Measurements from ENCODE around the gene YBX1. TPM values are rescaled to one million over a fixed set of nuclear protein-coding genes. Genes with fewer than 3 reads are reported as not detected.
A peak's percentile ranks its signal among the peaks of the same experiment; 100 is the strongest.

The YBX1 gene
- total RNA-seq, 1 donor from 2014 or later = 439 TPM

DNA sequence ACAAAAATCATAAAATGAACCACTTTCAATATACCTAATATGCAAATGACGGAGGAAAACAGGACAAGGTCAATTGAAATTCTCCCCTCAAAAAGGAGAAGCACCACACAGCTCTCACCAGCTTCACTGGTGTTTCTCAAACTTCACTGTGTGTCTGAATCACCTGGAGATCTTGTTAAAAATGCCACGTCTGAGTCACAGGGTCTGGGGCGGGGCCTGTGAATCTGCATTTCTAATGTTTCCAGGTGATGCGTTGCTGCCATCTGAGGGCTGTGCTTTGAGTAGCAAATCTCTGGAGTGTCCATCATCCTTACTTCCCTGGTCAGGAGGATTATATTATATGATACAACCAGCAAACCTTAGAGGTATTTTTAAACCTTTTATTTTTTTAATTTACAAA is 48.8 kb downstream of the YBX1 start:
- intact Hi-C loops (cut with DNase I) = no loop called here
- ATAC-seq (no peak), DNase-seq (ENCODE audit: low spot score) (no peak)

DNA sequence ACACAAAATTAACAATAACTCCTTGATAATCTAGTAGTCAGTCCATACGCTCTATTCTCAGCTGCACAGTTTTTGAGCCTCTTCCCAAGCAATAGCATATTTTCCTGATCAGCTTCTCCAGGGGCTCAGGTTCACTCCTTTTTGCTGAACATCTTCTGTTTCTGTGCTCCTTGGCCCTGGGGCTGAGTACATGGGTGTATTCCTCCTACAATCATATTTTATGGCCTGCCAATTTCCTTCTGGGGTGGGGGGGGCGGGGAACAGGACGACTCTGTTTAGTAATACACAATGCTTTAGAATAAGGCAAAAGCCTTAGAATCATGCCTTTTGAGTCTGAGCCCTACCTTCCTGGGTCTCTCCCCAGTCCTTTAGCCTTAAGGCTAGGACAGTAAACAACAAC is 49.4 kb downstream of the YBX1 start:
- intact Hi-C loops (cut with DNase I) = no loop called here
- ATAC-seq = no peak
- no peak for DNase-seq (ENCODE audit: low spot score)

DNA sequence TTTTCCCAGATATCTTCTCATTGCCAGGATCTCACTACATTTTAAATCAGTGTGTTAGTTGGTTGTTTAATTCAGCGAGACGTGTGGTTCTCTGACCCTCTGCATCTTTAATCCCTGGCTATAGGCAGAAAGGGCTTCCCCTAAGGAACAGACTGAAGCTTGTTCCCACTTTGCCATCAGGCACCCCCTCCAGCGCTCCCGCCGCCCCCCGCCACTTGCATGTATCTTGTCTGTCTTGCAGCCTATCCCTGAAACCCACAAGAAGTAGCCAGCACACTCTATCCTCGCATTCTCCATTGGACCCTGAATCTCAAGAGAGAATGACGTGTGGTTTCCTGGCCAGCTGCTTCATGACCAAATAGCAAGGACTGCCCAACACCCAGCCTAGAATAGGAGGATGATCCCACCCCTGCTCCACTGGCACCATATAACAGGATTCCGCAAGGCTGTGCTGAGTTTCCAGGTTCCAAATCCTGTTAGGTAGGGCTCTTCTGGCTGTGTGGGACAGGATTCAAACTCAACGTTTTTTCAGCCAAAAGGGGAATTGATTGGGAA is 50.0 kb downstream of the YBX1 start:
- DNase-seq (ENCODE audit: low spot score) (no peak), ATAC-seq (no peak)
- intact Hi-C loops (cut with DNase I) = no loop called here

DNA sequence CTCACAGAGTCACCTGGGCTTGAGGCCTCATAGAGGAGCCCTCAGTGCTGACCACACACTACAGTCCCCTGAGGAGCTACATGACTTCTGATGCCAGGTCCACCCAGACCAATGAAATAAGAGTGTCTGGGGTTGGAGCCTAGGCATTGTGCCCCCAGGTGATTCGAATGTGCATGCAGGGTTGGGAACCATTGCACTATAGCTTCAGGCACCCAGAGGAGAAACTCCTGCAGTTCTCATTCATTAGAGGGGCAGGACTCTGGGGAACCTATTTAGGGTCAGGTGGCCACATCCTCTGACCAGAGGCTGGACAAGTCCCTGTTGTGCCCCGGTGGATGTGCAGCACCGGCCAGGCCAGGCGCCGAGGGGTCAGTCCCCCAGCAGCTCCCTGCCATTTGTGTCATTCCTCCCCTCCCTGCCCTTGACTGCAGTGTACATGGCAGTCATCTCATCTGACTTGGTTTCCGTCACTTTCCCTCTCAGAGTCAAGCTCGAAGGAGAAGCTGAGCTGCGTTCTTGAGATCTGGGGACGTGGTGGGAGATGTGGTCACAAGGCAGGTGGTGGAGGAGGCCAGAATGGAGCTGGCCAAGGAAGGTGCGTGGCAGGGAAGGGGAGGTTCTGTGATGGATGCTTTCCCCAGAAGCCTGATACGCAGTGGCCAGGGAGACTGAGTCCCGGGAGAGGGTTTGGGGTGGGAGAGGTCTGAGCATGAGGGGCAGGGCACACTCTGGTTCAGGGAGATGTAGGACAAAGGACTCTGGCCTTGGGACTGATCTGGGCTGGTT is 51.4 kb downstream of the YBX1 start:
- ATAC-seq = no peak
- intact Hi-C loops (cut with DNase I) = no loop called here
- no peak for DNase-seq (ENCODE audit: low spot score)

DNA sequence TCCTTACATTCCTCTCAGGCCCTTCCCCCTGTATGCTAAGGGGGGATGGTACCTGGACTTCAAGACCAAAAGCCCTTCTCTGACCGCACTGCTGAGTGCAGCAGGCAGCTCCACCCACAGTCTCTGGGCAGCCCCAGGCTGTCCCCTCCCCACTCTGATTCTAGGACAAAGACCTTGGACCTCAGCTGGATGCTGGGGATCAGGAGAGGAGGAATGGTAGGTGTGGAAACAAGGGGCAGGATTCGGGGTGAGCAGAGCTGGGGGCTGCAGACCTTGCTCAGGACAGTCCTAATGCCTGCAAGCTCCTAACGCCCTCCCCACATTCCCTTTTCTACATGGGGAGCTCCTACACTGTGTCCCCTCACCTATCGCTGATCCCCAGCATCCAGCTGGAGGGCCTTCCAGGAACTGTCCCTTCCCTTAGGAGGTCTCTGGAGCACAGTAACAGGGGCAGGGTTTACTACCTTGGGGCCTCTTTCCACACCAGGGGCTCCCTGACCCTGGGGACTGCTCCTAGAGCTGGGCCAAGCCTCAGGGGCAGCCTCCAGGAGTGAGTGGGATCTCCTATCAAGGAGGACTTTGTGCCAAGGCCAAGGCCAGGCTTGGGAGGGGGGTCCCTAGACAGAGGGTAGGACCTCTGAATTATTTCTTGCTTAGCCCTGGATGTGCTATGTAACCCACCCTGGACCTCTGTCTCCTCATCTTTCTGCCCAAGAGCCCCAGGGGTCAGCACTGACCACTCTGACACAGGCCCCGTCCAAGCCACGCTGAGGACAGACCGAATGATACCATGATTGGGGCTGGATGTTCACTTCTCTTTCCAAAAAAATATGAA is 52.2 kb downstream of the YBX1 start:
- ATAC-seq (no peak), DNase-seq (ENCODE audit: low spot score) (no peak)
- intact Hi-C loops (cut with DNase I) = no loop called here

DNA sequence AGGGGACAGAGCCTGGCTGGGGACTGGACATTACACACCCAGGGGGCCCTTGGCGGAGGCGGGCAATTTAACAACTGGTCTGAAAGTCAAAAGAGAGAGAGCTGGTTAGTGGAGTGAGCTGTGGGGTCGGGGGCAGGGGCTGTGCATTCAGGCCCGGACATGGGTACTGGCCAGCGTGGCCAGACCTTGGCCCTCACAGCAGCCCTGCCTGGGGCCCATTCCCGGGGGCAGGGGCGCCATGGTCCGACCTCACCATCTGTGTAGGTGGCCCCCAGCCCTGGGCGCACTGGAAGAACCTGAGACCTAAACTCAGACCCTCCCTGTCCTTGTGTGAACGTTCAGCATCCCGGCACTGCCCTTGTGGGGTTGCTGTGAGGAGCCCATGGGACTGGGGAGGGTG is 52.8 kb downstream of the YBX1 start:
- DNase-seq (ENCODE audit: low spot score) = no peak

DNA sequence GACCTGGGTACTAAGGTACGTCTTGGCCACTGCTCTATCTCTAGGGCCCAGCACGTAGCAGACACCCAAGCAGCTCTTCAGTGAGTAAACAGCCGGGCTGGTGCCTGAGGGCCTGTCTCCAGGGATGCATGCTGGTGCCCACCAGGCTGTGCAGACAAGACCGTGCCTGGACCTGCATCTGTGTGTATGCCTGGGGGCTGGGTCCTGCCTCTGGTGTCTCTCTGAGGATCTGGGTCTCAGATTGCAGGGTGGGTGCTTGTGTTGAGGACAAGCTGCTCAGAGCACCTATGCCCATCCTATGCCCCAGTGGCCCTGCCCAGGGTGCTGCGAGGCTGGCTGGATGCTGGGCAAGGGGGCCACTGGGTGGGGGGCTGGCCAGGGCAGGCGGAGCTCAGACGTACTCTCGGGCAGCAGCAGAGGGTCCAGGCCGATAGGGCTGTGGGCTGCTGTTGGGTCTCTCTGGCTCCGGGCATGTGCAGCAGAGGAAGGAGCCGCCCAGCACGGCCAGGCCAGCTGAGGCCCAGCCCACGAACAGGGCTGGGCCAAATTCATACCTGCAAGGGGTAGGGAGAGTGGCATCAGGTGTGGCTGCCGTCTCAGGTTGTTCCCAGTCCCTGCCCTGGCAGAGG is 53.4 kb downstream of the YBX1 start:
- intact Hi-C loops (cut with DNase I) = no loop called here
- no peak for DNase-seq (ENCODE audit: low spot score)
- ATAC-seq = no peak

More for the DNA sequence above, 52.8 kb downstream of the YBX1 start:
- intact Hi-C loops (cut with DNase I) = no loop called here
- no peak for ATAC-seq

DNA sequence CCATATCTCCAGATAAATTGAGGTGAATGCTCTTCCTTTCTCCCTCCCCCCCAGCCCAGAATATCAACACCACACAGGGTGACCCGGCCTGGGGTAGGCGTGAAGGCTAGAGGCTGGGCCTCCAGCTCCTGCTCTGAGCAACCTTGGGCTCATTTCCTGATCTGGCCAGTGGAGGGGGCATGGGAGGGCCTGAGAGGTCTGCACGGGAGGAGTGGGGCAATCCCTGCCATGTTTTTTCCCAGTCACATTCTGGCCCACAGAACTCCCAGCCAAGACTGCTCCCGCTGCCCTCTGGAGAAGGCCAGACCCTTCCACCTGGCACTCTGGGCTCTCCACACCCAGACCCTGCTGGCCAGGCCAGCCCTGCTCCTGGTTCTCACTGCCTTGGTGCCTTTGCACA is 53.9 kb downstream of the YBX1 start:
- intact Hi-C loops (cut with DNase I) = no loop called here
- DNase-seq (ENCODE audit: low spot score) = no peak
- no peak for ATAC-seq

DNA sequence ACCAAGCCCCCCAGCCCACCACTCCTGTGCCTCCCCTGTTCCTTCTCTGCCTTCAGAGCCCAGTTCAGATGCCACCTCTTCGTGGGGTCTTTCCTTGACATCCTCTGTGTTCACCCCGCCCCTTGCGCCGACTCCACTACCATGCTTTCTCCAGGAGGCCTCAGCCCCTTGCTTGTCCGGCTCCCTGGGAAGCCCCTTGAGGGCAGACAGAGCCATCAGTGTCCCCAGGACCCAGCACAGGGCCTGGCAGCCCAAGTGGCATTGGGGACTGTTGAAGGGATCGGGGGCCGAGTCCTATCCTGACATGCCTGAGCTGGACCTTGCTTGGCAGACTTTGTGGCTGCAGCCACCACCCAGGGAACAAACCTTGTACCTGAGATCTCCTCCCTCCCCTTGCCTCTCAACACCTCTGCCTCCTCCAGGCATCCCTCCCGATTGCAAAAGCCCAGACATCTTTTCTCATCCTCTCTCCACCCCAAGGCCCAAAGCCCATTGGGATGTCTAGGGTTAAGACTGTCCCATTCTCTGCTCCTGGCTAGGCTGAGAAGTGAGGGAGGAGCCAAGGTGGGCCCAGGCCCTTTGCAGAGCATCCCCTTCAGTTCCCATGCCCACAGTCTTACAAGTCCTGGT is 54.5 kb downstream of the YBX1 start:
- ATAC-seq (no peak), DNase-seq (ENCODE audit: low spot score) (no peak)
- intact Hi-C loops (cut with DNase I) = no loop called here

DNA sequence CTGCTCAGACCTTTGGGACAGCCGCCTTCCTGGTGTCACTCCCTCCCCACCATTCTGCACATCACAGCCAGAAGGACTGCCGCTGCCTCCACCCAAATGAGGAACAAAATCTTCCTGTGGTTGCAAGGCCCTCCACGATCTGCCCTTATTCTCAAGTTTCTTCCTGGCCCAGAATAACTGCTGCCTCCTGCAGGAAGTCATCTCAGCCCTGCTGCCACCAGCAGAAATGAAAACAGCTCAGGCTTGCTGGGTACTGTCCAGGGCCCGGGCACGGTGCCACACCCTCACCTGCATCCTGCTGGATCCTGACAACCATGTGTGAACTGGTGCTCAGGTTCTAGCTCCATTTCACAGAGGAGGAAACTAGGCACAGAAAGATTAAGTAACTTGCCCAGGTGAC is 55.0 kb downstream of the YBX1 start:
- no peak for ATAC-seq
- intact Hi-C loops (cut with DNase I) = no loop called here
- no peak for DNase-seq (ENCODE audit: low spot score)

DNA sequence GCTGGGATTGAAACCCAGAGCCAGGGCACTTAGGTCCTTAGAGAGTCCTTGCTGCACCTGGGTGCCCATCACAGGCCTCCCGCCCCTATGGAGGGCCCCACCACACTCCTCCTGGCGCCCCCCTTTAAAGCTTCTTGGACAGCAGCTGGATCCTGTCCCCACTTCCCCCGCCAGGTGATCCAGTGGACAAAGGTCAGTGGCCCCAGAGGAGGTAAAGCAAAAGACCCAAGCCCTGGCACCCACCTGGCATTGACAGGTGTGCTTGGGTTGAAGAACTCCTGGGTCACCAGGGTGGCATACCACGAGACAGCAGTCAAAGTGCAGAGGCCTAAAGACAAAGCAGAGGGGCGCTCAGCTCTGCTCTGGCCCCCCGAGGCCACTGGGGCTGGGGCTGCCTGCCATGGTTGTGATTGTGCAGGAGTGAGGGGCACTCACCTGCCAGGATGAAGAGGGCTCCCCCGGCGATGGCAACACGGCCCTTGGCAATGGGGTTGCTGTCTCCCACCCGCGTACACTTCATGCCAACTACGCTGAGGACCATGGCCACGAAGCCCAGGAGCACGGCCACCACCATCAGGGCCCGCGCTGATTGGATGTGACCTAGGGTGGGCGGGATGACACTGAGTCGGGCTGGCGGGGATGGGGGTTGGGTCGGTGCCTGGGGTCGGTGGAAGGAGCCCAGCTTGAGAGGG is 55.9 kb downstream of the YBX1 start:
- ATAC-seq = no peak
- no peak for DNase-seq (ENCODE audit: low spot score)
- intact Hi-C loops (cut with DNase I) = no loop called here

DNA sequence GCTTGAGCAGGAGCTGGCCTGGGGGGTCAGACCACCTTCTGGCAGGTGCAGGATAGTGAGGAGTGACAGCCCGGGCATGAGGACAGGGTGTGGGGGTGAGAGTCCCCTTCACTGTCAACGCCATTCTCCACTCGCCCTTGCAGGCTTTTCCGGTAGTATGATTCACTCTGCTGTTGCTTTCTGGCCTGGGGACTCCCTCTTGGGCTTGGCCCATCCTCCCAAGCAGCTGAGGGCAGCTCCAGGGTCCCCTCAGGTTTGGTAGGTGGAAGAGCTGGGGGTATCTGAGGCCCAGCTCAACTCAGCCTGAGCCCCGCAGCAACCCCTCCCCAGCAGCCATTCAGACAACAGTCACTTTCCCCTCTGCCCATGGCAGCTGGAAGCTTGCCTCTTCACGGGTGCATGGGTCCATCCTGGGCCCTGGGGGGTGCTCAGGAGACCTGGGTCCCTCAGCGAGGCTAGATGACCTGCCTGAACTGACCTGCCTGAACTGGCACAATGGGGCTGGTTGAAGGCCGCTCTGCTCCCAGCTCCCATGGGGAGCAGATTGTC is 56.5 kb downstream of the YBX1 start:
- no peak for ATAC-seq
- no peak for DNase-seq (ENCODE audit: low spot score)
- intact Hi-C loops (cut with DNase I) = no loop called here

DNA sequence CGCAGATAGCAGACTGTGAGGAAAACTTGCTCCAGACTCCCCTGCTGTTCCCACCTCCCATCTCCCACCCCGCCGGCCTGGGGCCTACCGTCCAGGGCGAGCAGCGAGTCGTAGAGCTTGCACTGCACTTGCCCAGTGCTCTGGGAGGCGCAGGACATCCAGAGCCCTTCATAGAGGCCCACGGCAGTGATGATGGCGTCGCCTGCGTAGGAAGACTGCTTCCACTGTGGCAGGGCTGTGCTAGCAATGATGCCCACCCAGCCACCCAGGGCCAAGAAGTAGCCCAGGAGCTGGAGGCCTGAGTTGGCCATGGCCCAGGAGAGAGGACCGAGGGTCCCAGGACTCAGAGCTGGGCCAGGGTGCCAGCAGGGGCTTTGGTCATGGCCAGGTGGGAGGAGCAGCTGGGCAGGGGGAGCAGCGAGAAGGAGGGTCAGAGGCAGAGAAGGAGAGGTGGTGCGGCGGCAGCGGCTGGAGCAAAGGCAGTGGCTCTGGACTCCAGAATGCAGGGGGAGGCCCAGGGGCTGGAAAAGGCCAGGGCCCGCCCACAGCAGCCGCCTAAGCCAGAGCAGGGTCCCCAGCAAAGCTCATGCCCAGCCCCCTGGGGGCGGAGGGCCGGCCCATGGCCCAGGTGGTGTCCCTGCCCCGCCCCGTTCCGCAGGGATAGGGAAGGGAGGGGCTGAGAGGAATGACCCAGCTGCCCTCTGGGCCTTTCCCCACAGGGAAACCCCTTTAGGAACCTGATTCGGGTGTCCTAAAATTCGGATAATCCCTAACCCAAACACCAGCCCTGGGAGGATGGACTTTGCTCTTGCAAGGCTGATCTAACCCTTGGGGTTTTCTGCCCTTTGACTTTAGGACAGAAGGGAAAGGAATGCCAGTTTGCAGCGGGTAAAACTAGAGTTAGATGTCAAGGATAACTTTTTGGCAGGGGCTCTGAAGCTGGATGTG is 57.8 kb downstream of the YBX1 start, which contains the start of gene CLDN19:
CLDN19 (minus strand) TSS at position 484 of the 948 bp plus-strand sequence; CDS start at position 311, 173 bp downstream.
- intact Hi-C loops (cut with DNase I) = loop anchor here (10.0 kb wide), 2 partner anchors 75 to 155 kb away; no protein-coding TSS in a partner anchor
- ATAC-seq (peak; percentile 72), DNase-seq (ENCODE audit: low spot score) (peak; percentile 75)

DNA sequence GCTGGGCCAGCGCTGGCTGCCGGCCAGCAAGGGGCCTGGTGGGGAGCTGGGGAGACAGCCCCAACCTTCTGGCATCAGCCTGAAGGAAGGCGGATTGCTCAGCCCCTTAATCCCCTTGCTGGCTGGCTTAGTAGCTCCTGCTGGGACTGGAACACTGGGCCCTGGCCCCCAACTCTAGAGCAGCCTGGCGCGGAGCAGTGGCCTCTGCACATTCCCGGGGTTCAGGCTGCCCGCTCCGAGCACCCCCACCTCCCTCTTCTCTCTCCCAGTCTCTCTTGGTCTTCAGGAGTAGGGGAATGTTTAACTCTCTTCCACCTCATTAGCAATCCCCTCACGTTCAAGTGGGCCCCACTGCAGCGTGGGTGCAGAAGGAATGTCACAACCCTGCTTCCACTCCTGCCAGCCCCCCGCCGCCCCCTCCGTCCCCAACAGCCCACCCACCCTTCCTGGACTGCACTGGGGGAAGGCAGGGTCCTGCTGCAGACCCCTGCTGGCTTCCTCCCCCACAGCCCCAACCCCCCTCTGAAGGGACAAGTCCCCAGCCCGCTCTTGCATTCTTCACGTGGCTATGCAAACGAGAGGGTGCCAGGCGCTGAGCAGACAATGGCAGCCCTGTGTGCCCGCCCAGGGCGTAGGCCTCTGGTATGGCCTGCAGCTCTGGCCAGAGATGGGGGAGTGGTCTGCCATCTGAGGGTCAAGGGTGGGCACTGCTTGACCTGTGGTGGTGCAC is 58.8 kb downstream of the YBX1 start:
- intact Hi-C loops (cut with DNase I) = loop anchor here (10.0 kb wide), 2 partner anchors 76 to 156 kb away; no protein-coding TSS in a partner anchor
- peak; percentile 68 for ATAC-seq
- no peak for DNase-seq (ENCODE audit: low spot score)

DNA sequence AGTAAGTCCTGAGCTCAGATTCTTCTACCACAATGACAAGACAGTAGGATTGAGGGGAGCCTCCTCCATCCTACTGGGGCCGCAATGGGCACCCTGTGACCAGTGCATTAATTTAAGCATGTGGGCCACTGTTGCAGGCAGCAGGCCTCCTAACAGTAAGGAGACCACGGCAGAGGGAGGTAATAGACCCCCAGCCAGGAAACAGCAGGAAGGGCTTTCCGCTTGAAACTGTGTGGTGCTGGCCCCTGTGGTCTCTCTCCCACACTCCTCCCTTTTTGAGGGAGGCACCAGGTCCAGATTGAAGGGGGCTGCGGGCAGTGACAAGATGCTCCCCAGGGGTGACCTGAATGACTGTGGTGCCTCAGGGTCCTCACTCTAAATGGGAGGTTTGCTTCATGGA is 59.5 kb downstream of the YBX1 start:
- DNase-seq (ENCODE audit: low spot score) (no peak), ATAC-seq (no peak)
- intact Hi-C loops (cut with DNase I) = loop anchor here (10.0 kb wide), 2 partner anchors 77 to 157 kb away; no protein-coding TSS in a partner anchor

DNA sequence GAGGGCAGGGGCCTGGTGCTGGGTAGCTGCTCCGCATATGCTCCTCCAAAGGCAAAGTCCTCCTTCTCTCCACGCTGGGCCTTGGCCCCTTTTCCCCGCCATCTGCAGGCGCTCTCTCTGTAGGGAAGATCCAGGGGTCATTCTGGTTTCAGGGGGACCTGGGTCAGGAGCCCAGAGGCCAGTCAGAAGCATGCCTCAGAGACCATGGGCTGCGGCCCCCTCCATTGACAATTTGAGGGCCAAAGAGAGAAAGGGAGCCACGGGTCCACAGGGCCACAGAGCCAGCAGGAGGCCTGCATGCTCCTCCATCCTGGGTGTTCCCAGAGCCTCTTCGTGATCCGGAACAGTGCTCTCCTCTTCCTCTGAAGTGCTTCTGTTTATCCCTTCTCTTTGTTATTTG is 59.9 kb downstream of the YBX1 start:
- no peak for DNase-seq (ENCODE audit: low spot score)
- intact Hi-C loops (cut with DNase I) = loop anchor here (10.0 kb wide), 2 partner anchors 77 to 157 kb away; no protein-coding TSS in a partner anchor
- no peak for ATAC-seq
